B cell (primary cell): Measurements from ENCODE around the gene CHRNA4.

Experiments
- EZH2 ChIP-seq: IDR thresholded peaks from 2 replicates; pipeline ENCODE4 v1.6.1; 2012; ENCODE audit warnings: borderline replicate concordance, low read depth, mild to moderate bottlenecking, moderate library complexity, low read length; ENCODE audit not compliant: insufficient read depth, poor library complexity, severe bottlenecking
- TF ChIP-seq, protein P1 (sequence below): fragments of 200-600 bp; IDR thresholded peaks from one replicate; pipeline ENCODE4 v1.8.0; 2022; ENCODE audit warnings: antibody characterized with exemption, mild to moderate bottlenecking

GRCh38 chr20:63361519-63362435, 628 bp upstream of the CHRNA4 start:
- TF ChIP-seq, protein P1, sequence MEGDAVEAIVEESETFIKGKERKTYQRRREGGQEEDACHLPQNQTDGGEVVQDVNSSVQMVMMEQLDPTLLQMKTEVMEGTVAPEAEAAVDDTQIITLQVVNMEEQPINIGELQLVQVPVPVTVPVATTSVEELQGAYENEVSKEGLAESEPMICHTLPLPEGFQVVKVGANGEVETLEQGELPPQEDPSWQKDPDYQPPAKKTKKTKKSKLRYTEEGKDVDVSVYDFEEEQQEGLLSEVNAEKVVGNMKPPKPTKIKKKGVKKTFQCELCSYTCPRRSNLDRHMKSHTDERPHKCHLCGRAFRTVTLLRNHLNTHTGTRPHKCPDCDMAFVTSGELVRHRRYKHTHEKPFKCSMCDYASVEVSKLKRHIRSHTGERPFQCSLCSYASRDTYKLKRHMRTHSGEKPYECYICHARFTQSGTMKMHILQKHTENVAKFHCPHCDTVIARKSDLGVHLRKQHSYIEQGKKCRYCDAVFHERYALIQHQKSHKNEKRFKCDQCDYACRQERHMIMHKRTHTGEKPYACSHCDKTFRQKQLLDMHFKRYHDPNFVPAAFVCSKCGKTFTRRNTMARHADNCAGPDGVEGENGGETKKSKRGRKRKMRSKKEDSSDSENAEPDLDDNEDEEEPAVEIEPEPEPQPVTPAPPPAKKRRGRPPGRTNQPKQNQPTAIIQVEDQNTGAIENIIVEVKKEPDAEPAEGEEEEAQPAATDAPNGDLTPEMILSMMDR = no peak
- TF ChIP-seq EZH2 = no peak
